ENCODE data around the gene ZNF550.
A peak's percentile ranks its signal among the peaks of the same experiment; 100 is the strongest.

The ZNF550 gene

GRCh38 chr19:57559404-57560025 lies at the start of gene ZNF550:
ZNF550 (minus strand) TSS chr19:57559863; CDS start chr19:57559682, 181 bp downstream.
- peak; percentile 70 to 82 for DNase-seq

- DNase-seq = no peak
Measured at GRCh38 chr19:57606931-57607330, 47.3 kb upstream of the ZNF550 start.

- DNase-seq = peak; percentile 90 to 94
Measured at GRCh38 chr19:57599761-57600383, 40.2 kb upstream of the ZNF550 start, which contains the start of gene ZNF530. ZNF530 (plus strand) TSS chr19:57599885; CDS start chr19:57604346, 4,461 bp downstream.

- DNase-seq = no peak
Measured at GRCh38 chr19:57599377-57599760, 39.7 kb upstream of the ZNF550 start.

- DNase-seq = no peak
Measured at GRCh38 chr19:57587529-57587928, 27.9 kb upstream of the ZNF550 start.

- DNase-seq = no peak
Measured at GRCh38 chr19:57583521-57584416, 24.1 kb upstream of the ZNF550 start, which contains the start of gene ZIK1. ZIK1 (plus strand) TSS chr19:57584145; CDS start chr19:57584357, 212 bp downstream.

- DNase-seq = no peak
Measured at GRCh38 chr19:57583104-57583520, 23.4 kb upstream of the ZNF550 start.

GRCh38 chr19:57578487-57579205 lies 19.0 kb upstream of the ZNF550 start, which contains the start of gene ZNF416:
ZNF416 (minus strand) TSS chr19:57578911; CDS start chr19:57578704, 207 bp downstream.
- peak; percentile 96 to 97 for DNase-seq

- DNase-seq = no peak
Measured at GRCh38 chr19:57576661-57577060, 17.0 kb upstream of the ZNF550 start.

- DNase-seq = no peak
Measured at GRCh38 chr19:57572415-57572947, 12.8 kb upstream of the ZNF550 start.

GRCh38 chr19:57570707-57571106 lies 11.0 kb upstream of the ZNF550 start:
- no peak for DNase-seq

- no peak for DNase-seq
Measured at GRCh38 chr19:57566396-57567265, 7.0 kb upstream of the ZNF550 start.

GRCh38 chr19:57563547-57563946 lies 3.9 kb upstream of the ZNF550 start:
- no peak for DNase-seq

GRCh38 chr19:57560049-57560491 lies 407 bp upstream of the ZNF550 start:
- DNase-seq = no peak

- DNase-seq = peak in 1 of 2 experiments; percentile 4
Measured at GRCh38 chr19:57559008-57559403, 657 bp downstream of the ZNF550 start.

GRCh38 chr19:57558525-57558924 lies 1.1 kb downstream of the ZNF550 start:
- DNase-seq = no peak

GRCh38 chr19:57557659-57558058 lies 2.0 kb downstream of the ZNF550 start:
- no peak for DNase-seq

GRCh38 chr19:57552432-57552831 lies 7.2 kb downstream of the ZNF550 start:
- no peak for DNase-seq

GRCh38 chr19:57546513-57546912 lies 13.2 kb downstream of the ZNF550 start:
- no peak for DNase-seq

GRCh38 chr19:57537953-57538547 lies 21.6 kb downstream of the ZNF550 start:
- no peak for DNase-seq

All from SHP77 (cell line).